GM12873 (cell line): ENCODE measurements around the gene RAB11FIP3.

Experiments
- TF ChIP-seq, protein P1 (sequence below): IDR thresholded peaks from 2 replicates; pipeline ENCODE4 v1.5.1; 2012; ENCODE audit warnings: low read depth, mild to moderate bottlenecking, moderate library complexity, low read length, control low read depth; ENCODE audit not compliant: insufficient read depth; ENCODE audit errors: missing control alignments

RAB11FIP3 gene

GRCh38 chr16:482468-483185 lies 57.2 kb downstream of the RAB11FIP3 start:
- TF ChIP-seq, protein P1, sequence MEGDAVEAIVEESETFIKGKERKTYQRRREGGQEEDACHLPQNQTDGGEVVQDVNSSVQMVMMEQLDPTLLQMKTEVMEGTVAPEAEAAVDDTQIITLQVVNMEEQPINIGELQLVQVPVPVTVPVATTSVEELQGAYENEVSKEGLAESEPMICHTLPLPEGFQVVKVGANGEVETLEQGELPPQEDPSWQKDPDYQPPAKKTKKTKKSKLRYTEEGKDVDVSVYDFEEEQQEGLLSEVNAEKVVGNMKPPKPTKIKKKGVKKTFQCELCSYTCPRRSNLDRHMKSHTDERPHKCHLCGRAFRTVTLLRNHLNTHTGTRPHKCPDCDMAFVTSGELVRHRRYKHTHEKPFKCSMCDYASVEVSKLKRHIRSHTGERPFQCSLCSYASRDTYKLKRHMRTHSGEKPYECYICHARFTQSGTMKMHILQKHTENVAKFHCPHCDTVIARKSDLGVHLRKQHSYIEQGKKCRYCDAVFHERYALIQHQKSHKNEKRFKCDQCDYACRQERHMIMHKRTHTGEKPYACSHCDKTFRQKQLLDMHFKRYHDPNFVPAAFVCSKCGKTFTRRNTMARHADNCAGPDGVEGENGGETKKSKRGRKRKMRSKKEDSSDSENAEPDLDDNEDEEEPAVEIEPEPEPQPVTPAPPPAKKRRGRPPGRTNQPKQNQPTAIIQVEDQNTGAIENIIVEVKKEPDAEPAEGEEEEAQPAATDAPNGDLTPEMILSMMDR = no peak

DNA sequence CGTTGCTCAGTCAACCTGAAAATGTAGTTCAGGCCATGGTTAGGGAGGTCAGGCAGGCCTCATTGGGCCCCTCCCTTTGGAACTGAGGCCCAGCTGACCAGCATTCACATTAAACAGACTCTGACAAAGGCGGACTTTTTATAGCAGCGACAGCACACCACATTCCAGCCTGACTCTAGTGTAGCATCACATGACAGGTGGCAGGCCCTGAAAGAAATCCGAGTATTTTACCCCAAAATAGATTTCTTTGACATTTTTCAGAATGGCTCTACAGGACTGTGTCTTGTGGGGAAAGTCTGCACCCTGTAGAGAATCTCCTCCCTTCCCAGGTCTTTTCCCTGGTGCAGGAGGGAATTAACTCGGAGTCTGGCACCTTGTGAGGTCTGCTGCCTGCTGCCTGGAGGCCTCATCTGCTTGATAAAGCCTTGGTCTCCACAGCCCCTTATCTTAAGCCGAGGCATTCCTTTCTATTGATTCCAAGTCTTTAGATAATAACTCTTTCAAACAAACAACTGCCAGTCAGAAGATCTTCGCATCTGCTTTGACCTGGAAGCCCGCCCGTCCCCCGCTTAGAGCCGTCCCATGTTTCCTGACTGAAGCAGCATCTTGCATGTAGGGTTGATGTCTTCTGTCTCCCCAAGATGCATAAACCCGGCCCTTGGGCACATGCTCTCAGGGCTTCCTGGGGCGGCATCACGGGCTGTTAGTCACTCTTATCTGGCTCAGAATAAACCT lies 58.1 kb downstream of the RAB11FIP3 start:
- TF ChIP-seq, protein P1 = no peak

- TF ChIP-seq, protein P1 = no peak
These were observed 64.2 kb downstream of the RAB11FIP3 start for GRCh38 chr16:489606-490005.

GRCh38 chr16:490768-491167 lies 65.3 kb downstream of the RAB11FIP3 start:
- TF ChIP-seq, protein P1 = no peak

DNA sequence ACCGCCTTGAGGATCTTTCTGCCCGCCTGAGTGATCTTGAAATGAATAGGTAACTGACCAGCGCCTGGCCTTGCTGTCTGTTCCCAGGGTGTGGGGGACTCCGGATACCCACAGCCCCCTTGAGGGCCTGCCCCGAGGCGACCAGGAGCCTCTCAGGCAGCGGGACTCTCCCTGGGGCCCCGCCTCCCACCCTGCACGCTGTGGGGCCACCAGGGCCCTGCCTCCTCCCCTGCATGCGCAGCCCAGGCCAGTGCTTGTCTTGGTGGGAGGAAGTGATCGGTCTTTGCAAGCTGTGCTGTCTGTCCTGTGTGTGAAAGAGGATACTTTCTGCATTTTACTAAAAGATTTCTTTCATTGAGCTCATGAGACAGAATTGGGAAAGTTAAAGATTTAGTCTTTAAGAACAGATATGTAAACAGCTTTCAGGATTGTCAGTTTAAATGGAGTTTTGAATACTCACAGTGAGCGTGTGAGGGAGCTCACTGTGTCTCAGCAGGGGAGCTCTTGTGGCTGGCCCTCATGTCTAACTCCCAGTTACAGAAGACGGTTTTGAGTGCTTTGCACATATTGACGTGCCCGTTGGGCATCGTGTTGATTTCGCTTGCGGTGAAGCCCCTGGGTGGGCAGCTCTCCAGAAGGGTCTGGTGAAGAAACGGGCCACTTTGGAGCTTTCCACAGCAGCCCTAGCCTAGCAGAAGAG lies 65.9 kb downstream of the RAB11FIP3 start:
- TF ChIP-seq, protein P1 = no peak

GRCh38 chr16:492211-492875 lies 66.9 kb downstream of the RAB11FIP3 start:
- TF ChIP-seq, protein P1 = no peak
